ENCODE data around the gene TRIM59. TPM values are rescaled to one million over a fixed set of nuclear protein-coding genes. Genes with fewer than 3 reads are reported as not detected.
A peak's percentile ranks its signal among the peaks of the same experiment; 100 is the strongest.

The TRIM59 gene
- total RNA-seq, 1 donor from 2014 or later, result 0.51 TPM

Small RNA genes within 50 kb of the gene (microRNA-seq; reads per million reads assigned to microRNA genes)
- gene MIR15B (1,446 reads per million, percentile 87 among the genes with 10 or more reads in this experiment), gene MIR16-2 (176 reads per million, percentile 64 among the genes with 10 or more reads in this experiment)

Other genes starting within 250 kb of the TRIM59 start
- gene C3orf80, start 224.4 kb downstream of the TRIM59 start, total RNA-seq, result 0.94 TPM
- 10.7 TPM for gene IFT80, start 50.6 kb downstream of the TRIM59 start, total RNA-seq
- gene SMC4, start 50.1 kb downstream of the TRIM59 start, total RNA-seq, result 17.5 TPM
- 144 TPM for gene KPNA4, start 115.8 kb upstream of the TRIM59 start, total RNA-seq
- gene ARL14, start 227.4 kb upstream of the TRIM59 start, total RNA-seq, result not detected